Activated CD4-positive, alpha-beta T cell treated with anti-CD3 and anti-CD28 coated beads for 36 hours (primary cell): ENCODE measurements around the gene SPATA1. TPM values are rescaled to one million over a fixed set of nuclear protein-coding genes. Genes with fewer than 3 reads are reported as not detected.
A peak's percentile ranks its signal among the peaks of the same experiment; 100 is the strongest.
"Not testable (repeated sequence)": the region's sequence is repeated elsewhere in the genome, so short reads cannot be mapped to it uniquely, and the experiment has no call there.

Experiments
- ATAC-seq: fragments of 200-7000 bp; cut with Tn5 transposase; one replicate; pipeline ENCODE4 v1.10.0; 2021; ENCODE audit warnings: mild to moderate bottlenecking, moderate library complexity
- CTCF ChIA-PET: fragments of 350-600 bp; sonication (Branson Sonifier 250); formaldehyde crosslinking; loops from one replicate; lab custom pipeline; 2021; ENCODE audit warnings: antibody characterized with exemption; lab: Charles Lee
- POLR2A ChIA-PET: fragments of 350-600 bp; sonication (Branson Sonifier 250); formaldehyde crosslinking; loops from one replicate; lab custom pipeline; 2021; ENCODE audit warnings: antibody characterized with exemption, inconsistent platforms; lab: Charles Lee
- DNase-seq: peaks from one replicate; pipeline ENCODE4 v3.0.0-alpha.2; 2020
- H3K27ac Mint-ChIP-seq: one replicate; pipeline ENCODE4 v1.8.0; 2021; ENCODE audit warnings: mixed read lengths
- H3K27me3 Mint-ChIP-seq: one replicate; pipeline ENCODE4 v1.8.0; 2021; ENCODE audit warnings: mixed read lengths
- H3K36me3 Mint-ChIP-seq: one replicate; pipeline ENCODE4 v1.8.0; 2021; ENCODE audit warnings: low read depth, mixed read lengths
- H3K4me1 Mint-ChIP-seq: one replicate; pipeline ENCODE4 v1.8.0; 2021; ENCODE audit warnings: mixed read lengths
- H3K4me3 Mint-ChIP-seq: one replicate; pipeline ENCODE4 v1.8.0; 2021; ENCODE audit warnings: mild to moderate bottlenecking, moderate library complexity, mixed read lengths
- H3K9me3 Mint-ChIP-seq: one replicate; pipeline ENCODE4 v1.8.0; 2021; ENCODE audit warnings: low read depth, mixed read lengths
- intact Hi-C, 2 experiments: fragments of 100-400 bp; cut with DNase I in 1 of 2; cut with micrococcal nuclease in 1 of 2; formaldehyde crosslinking; loops; one replicate each; pipeline versions ENCODE4 v1.14.2 to v1.15.1; 2022 to 2024; cut with DNase I, micrococcal nuclease
- total RNA-seq, 2 experiments: library from RNA; stranded (reverse); gene quantifications; one replicate each; pipeline ENCODE4 v1.2.3, GENCODE V29; 2021

SPATA1 gene
- total RNA-seq, 2 experiments from 2014 or later, result 0.61 to 1.4 TPM

DNA sequence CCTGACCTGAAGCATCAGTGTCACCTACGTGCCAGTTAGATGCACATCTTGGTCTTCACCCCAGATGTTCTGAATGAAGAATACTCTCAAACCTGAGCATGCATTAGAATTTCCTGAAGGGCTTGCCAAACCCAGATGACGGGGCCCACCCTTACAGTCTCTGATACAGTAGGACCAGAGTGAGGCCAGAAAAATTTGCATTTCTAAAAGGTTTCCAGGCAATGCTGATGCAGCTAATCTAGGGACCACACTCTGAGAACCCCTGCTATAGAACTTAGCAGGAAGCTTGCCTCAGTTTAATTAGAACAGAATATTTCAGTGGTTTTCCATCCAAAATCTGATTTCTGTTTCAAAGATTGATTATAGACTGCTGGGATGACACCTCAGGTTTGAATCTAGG, 77.9 kb downstream of the SPATA1 start:
- intact Hi-C loops, result no loop called here
- ChIA-PET POLR2A (no interaction called here), CTCF (interaction anchor here (0.7 to 1.0 kb wide), 2 partner anchors 36 to 165 kb away, joined by 3 read pairs; no protein-coding TSS in a partner anchor)
- H3K27me3 Mint-ChIP-seq, result peaks cover 4% of the 10 kb centered on the region
- no peaks in the 10 kb centered on the region for H3K4me1 Mint-ChIP-seq
- H3K9me3 Mint-ChIP-seq, result no peaks in the 10 kb centered on the region
- DNase-seq (no peak), ATAC-seq (no peak)
- no peak overlapping the region for H3K4me3 Mint-ChIP-seq
- no peak overlapping the region for H3K27ac Mint-ChIP-seq
- H3K36me3 Mint-ChIP-seq, result no peaks in the 10 kb centered on the region

GRCh38 chr1:84585803-84586202, 79.6 kb downstream of the SPATA1 start:
- POLR2A ChIA-PET, result no interaction called here
- no peaks in the 10 kb centered on the region for H3K9me3 Mint-ChIP-seq
- H3K27me3 Mint-ChIP-seq, result peaks cover 7% of the 10 kb centered on the region
- DNase-seq (no peak), ATAC-seq (no peak)
- H3K4me3 Mint-ChIP-seq, result no peak overlapping the region
- intact Hi-C loops, result no loop called here
- no peak overlapping the region for H3K27ac Mint-ChIP-seq
- H3K4me1 Mint-ChIP-seq, result no peaks in the 10 kb centered on the region
- no peaks in the 10 kb centered on the region for H3K36me3 Mint-ChIP-seq
- CTCF ChIA-PET, result interaction anchor here (0.6 to 1.2 kb wide), 4 partner anchors 9 to 242 kb away, joined by 3 to 5 read pairs (median 4); no protein-coding TSS in a partner anchor

DNA sequence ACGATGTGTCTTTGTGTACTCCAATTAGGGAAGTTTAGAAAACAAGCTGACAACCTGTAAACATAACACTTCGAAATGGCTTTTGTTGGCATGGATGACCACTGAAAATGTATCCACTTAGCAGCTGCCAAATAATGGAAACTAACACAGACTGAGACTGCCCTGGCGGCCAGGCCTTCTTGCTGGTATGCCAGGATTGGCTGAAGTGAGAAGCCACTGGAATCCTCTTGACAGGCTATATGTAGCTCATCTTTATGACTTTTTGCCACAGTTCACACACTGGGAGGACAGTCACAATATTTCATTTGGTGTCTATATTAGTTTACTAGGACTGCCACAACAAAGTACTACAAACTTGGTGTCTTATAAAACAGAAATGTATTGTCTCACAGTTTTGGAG, 80.9 kb downstream of the SPATA1 start:
- no peak overlapping the region for H3K27ac Mint-ChIP-seq
- CTCF ChIA-PET, result interaction anchor here (1.2 kb wide), 1 partner anchor 10 kb away, joined by 4 read pairs; no protein-coding TSS in a partner anchor
- intact Hi-C loops, result no loop called here

GRCh38 chr1:84594959-84595358, 88.8 kb downstream of the SPATA1 start:
- DNase-seq, H3K4me3 Mint-ChIP-seq, H3K27me3 Mint-ChIP-seq, ATAC-seq, H3K27ac Mint-ChIP-seq, H3K9me3 Mint-ChIP-seq, H3K36me3 Mint-ChIP-seq, intact Hi-C loops, POLR2A ChIA-PET: not testable (repeated sequence)
- CTCF ChIA-PET, result interaction anchor here (0.6 to 1.0 kb wide), 2 partner anchors 15 to 245 kb away, joined by 3 read pairs; no protein-coding TSS in a partner anchor
- H3K4me1 Mint-ChIP-seq, result peaks cover 22% of the 10 kb centered on the region

More for the DNA sequence above, 80.9 kb downstream of the SPATA1 start:
- Mint-ChIP-seq H3K4me3 (no peak overlapping the region), H3K9me3 (no peaks in the 10 kb centered on the region), H3K27me3 (peaks cover 9% of the 10 kb centered on the region), H3K4me1 (no peaks in the 10 kb centered on the region), H3K36me3 (no peaks in the 10 kb centered on the region)
- POLR2A ChIA-PET, result no interaction called here
- ATAC-seq (no peak), DNase-seq (no peak)

- ATAC-seq (no peak), DNase-seq (no peak)
- intact Hi-C loops, result no loop called here
- H3K27me3 Mint-ChIP-seq, result no peaks in the 10 kb centered on the region
- H3K9me3 Mint-ChIP-seq, result no peaks in the 10 kb centered on the region
- POLR2A ChIA-PET, result interaction anchor here (1.2 kb wide), 1 partner anchor 23 kb away, joined by 3 read pairs; the partner anchor contains the start of gene CTBS
- H3K4me3 Mint-ChIP-seq, result no peak overlapping the region
- H3K4me1 Mint-ChIP-seq, result peaks cover 30% of the 10 kb centered on the region
- CTCF ChIA-PET, result no interaction called here
- peaks cover 3% of the 10 kb centered on the region for H3K36me3 Mint-ChIP-seq
- H3K27ac Mint-ChIP-seq, result no peak overlapping the region
Observed at GRCh38 chr1:84597011-84597410, 90.8 kb downstream of the SPATA1 start.

DNA sequence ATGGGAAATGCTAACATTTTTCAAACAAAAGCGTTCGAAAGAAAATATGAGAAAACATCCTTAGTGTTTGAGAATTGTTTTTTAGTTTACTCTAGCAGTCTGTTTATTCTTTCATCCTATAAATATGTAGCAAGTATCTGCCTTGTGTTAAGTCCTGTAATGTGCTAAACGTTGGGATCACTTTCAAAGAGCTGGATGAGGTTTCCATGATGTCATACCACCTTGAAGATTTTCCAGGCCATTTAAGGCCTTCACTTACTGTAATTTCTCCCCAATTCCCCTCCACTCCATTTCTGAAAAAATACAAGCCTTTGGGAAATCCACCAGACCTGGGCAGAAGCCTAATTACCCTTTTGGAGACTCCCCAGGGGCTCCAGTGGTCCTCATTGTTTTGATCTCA, 92.2 kb downstream of the SPATA1 start:
- DNase-seq (no peak), ATAC-seq (no peak)
- H3K4me3 Mint-ChIP-seq, result peak overlapping the region; percentile 20
- CTCF ChIA-PET, result interaction anchor here (0.5 to 1.4 kb wide), 3 partner anchors 184 to 464 kb away, joined by 3 read pairs; no protein-coding TSS in a partner anchor
- intact Hi-C loops, result no loop called here
- H3K4me1 Mint-ChIP-seq, result peaks cover 32% of the 10 kb centered on the region
- no peaks in the 10 kb centered on the region for H3K27me3 Mint-ChIP-seq
- peaks cover 3% of the 10 kb centered on the region for H3K36me3 Mint-ChIP-seq
- peak overlapping the region; percentile 86 for H3K27ac Mint-ChIP-seq
- POLR2A ChIA-PET, result no interaction called here
- peaks cover 1% of the 10 kb centered on the region for H3K9me3 Mint-ChIP-seq

- H3K27me3 Mint-ChIP-seq, result no peaks in the 10 kb centered on the region
- peak overlapping the region; percentile 30 for H3K4me3 Mint-ChIP-seq
- peaks cover 7% of the 10 kb centered on the region for H3K9me3 Mint-ChIP-seq
- POLR2A ChIA-PET, result interaction anchor here (0.6 to 0.9 kb wide), 2 partner anchors 95 to 359 kb away, joined by 3 to 4 read pairs; no protein-coding TSS in a partner anchor
- ATAC-seq, result peak; percentile 88
- DNase-seq, result no peak
- H3K27ac Mint-ChIP-seq, result peak overlapping the region; percentile 86
- intact Hi-C loops, result loop anchor here (1.0 kb wide), 4 partner anchors 20 to 255 kb away; partner anchors contain the start of genes CTBS (in 2 of the 2), GNG5 (in 1 of the 2) and SPATA1 (in 1 of the 2)
- H3K4me1 Mint-ChIP-seq, result peaks cover 32% of the 10 kb centered on the region
- CTCF ChIA-PET, result interaction anchor here (0.5 to 1.7 kb wide), 3 partner anchors 25 to 464 kb away, joined by 3 to 7 read pairs (median 3); partner anchors contain the start of gene CTBS
- peaks cover 3% of the 10 kb centered on the region for H3K36me3 Mint-ChIP-seq
Observed at GRCh38 chr1:84598846-84599741, 92.9 kb downstream of the SPATA1 start.

DNA sequence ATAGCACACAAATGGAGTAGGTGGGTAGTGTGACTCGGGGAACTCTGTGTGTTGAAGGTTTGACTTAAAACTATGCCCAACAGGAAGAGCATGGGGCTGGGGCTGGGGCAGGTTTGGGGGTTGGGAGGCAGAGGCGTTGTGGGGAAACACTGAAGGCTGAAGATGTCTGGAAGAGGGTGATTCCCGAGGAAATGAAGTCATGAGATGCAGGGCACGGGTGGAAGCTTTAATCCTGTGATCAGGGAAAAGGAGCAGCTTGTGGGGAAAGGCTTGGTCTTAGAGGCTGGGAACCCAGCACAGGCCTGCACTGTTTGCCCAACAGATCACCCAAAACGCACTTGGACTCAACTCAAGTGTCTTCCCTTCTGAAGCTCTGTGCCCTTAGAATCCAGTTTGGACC, 94.6 kb downstream of the SPATA1 start:
- peaks cover 10% of the 10 kb centered on the region for H3K36me3 Mint-ChIP-seq
- DNase-seq (no peak), ATAC-seq (no peak)
- H3K27ac Mint-ChIP-seq, result no peak overlapping the region
- peaks cover 23% of the 10 kb centered on the region for H3K9me3 Mint-ChIP-seq
- POLR2A ChIA-PET, result no interaction called here
- intact Hi-C loops, result no loop called here
- no peak overlapping the region for H3K4me3 Mint-ChIP-seq
- H3K4me1 Mint-ChIP-seq, result peaks cover 32% of the 10 kb centered on the region
- CTCF ChIA-PET, result interaction anchor here (0.7 to 1.0 kb wide), 2 partner anchors 13 to 95 kb away, joined by 3 read pairs; partner anchors contain the start of genes GNG5 and SPATA1
- H3K27me3 Mint-ChIP-seq, result no peaks in the 10 kb centered on the region

DNA sequence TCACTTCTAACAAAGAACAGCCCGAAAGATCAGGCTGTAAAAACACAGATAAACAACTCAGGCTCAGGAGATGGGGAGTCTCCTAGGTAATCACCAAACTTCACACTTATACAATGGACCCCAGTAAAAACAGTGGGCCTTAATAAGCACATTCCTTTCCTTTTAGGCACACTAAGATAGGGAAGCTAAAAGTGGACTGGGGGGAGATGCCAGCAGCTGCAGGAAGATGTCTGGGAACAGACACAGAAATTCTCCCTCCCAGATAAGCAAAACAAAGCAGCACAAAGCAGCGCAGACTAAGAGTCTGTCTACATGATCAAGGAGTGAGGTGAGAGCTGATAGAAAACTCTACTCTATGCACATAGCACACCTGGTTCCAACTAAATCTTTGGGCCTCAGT, 97.0 kb downstream of the SPATA1 start:
- H3K27ac Mint-ChIP-seq, result no peak overlapping the region
- CTCF ChIA-PET, result interaction anchor here (0.8 kb wide), 1 partner anchor 32 kb away, joined by 4 read pairs; no protein-coding TSS in a partner anchor
- ATAC-seq, result no peak
- DNase-seq, result no peak
- peaks cover 28% of the 10 kb centered on the region for H3K4me1 Mint-ChIP-seq
- peaks cover 14% of the 10 kb centered on the region for H3K36me3 Mint-ChIP-seq
- H3K4me3 Mint-ChIP-seq, result no peak overlapping the region
- intact Hi-C loops, result no loop called here
- no peaks in the 10 kb centered on the region for H3K27me3 Mint-ChIP-seq
- POLR2A ChIA-PET, result no interaction called here
- peaks cover 33% of the 10 kb centered on the region for H3K9me3 Mint-ChIP-seq

DNA sequence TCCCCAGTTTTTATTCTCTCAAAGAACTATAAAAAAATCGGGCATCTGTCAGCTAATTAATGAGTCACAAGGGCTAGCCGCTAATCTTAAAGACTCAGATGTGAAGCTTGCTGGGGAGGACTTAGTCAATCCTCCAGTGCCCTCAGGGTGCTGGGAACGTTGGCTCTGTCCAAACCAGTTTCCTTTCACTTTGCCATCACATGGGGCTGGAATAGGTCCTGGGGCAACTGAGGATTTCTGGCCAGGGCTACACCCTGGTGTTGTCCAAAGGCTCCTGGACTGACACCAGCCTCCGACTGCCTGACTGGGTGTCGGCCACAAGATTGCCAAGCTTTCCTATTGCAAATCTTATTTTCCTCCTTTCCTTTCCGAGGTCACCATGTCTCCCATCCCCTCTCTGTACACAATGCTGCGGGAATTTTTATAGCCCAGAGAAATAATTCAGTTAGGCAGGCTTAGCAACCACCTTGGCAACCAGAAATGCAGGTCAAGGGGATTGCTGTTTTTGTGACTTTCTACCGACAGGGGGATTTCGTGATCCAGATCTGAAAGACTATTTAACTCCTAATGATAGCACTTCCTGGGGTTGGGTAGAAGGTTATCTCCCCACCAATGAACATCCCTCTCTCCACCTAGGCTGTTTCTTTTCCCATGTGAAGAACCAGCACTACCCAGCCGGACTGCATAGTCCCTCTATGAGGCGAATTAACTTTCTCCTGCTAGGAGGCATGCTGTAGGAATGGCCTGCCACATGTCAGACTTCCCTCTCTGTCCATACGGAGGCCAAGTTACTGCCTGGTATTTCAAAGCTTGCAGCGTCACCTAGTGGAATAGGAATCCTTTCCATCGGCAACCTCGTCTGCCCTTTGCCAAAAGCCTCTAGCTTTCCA, 98.0 kb downstream of the SPATA1 start:
- Mint-ChIP-seq H3K9me3 (peaks cover 33% of the 10 kb centered on the region), H3K27ac (no peak overlapping the region), H3K27me3 (no peaks in the 10 kb centered on the region), H3K36me3 (peaks cover 14% of the 10 kb centered on the region), H3K4me1 (peaks cover 18% of the 10 kb centered on the region), H3K4me3 (no peak overlapping the region)
- CTCF ChIA-PET, result interaction anchor here (0.6 kb wide), 2 partner anchors 87 to 1565 kb away, joined by 3 to 4 read pairs; no protein-coding TSS in a partner anchor
- no peak for DNase-seq
- intact Hi-C loops, result no loop called here
- ATAC-seq, result no peak
- POLR2A ChIA-PET, result no interaction called here

GRCh38 chr1:84605157-84605556, 99.0 kb downstream of the SPATA1 start:
- DNase-seq, result no peak
- intact Hi-C loops, result no loop called here
- CTCF ChIA-PET, result no interaction called here
- Mint-ChIP-seq H3K4me3 (no peak overlapping the region), H3K9me3 (peaks cover 33% of the 10 kb centered on the region), H3K36me3 (peaks cover 11% of the 10 kb centered on the region), H3K27ac (no peak overlapping the region), H3K27me3 (no peaks in the 10 kb centered on the region), H3K4me1 (peaks cover 8% of the 10 kb centered on the region)
- no peak for ATAC-seq
- POLR2A ChIA-PET, result no interaction called here
